H1 (cell line): ENCODE measurements around the gene ESYT1. TPM values are rescaled to one million over a fixed set of nuclear protein-coding genes. Genes with fewer than 3 reads are reported as not detected.

Experiments used
- BACH1 ChIP-seq: IDR thresholded peaks from 2 replicates; pipeline ENCODE4 v1.6.1; 2012; ENCODE audit warnings: low read length, improper control_type of control experiment
- BCL11A ChIP-seq, 2 experiments: IDR thresholded peaks; one replicate each; pipeline ENCODE4 v1.6.1; 2011; ENCODE audit warnings: low read depth in 2 of 2, low read length in 2 of 2, mild to moderate bottlenecking in 2 of 2
- CBX5 ChIP-seq: fragments of 300-800, 300-1000 bp; sonication (generic); IDR thresholded peaks from 2 replicates; pipeline ENCODE4 v1.7.1; 2016; ENCODE audit warnings: antibody characterized with exemption, low read length, low read depth
- CEBPB ChIP-seq: IDR thresholded peaks from 2 replicates; pipeline ENCODE4 v1.6.1; 2012; ENCODE audit warnings: low read depth, low read length
- CREB1 ChIP-seq: IDR thresholded peaks from 2 replicates; pipeline ENCODE4 v1.6.1; 2012; ENCODE audit warnings: inconsistent platforms
- CTBP2 ChIP-seq: IDR thresholded peaks from 2 replicates; pipeline ENCODE4 v1.7.0; 2011; ENCODE audit warnings: borderline replicate concordance, mild to moderate bottlenecking, moderate library complexity, mixed read lengths, low read length; ENCODE audit not compliant: insufficient read depth, insufficient read length
- EGR1 ChIP-seq: IDR thresholded peaks from 2 replicates; pipeline ENCODE4 v1.6.1; 2011; ENCODE audit warnings: low read depth, low read length, borderline replicate concordance
- GABPA ChIP-seq: IDR thresholded peaks from 2 replicates; pipeline ENCODE4 v1.6.1; 2011; ENCODE audit warnings: mild to moderate bottlenecking, low read length, moderate library complexity, borderline replicate concordance; ENCODE audit not compliant: insufficient read depth
- HDAC2 ChIP-seq, 2 experiments: fragments of 300-600 bp in 1 of 2; sonication (generic) in 1 of 2; IDR thresholded peaks; 2 replicates each; pipeline ENCODE4 v1.6.1; 2011 to 2012; ENCODE audit warnings: low read depth in 2 of 2, low read length in 2 of 2, mild to moderate bottlenecking in 2 of 2, moderate library complexity in 2 of 2, borderline replicate concordance in 1 of 2, inconsistent platforms in 1 of 2
- HDAC6 ChIP-seq: IDR thresholded peaks from one replicate; pipeline ENCODE4 v1.7.1; 2012; ENCODE audit warnings: low read depth, mild to moderate bottlenecking, inconsistent platforms, low read length, moderate library complexity
- JUN ChIP-seq: IDR thresholded peaks from 2 replicates; pipeline ENCODE4 v1.6.1; 2011; ENCODE audit warnings: low read depth, mild to moderate bottlenecking, improper control_type of control experiment, low read length
- KDM1A ChIP-seq: fragments of 200-600, 300-600 bp; sonication (generic); IDR thresholded peaks from 2 replicates; pipeline ENCODE4 v1.7.1; 2016; ENCODE audit warnings: mild to moderate bottlenecking, low read length, borderline replicate concordance
- KDM4A ChIP-seq: IDR thresholded peaks from one replicate; pipeline ENCODE4 v1.7.1; 2012; ENCODE audit warnings: low read depth, mild to moderate bottlenecking, moderate library complexity, low read length, inconsistent platforms; ENCODE audit not compliant: severe bottlenecking
- POLR2A ChIP-seq, 2 experiments: IDR thresholded peaks; 1 replicate in 1 of 2; 2 replicates in 1 of 2; pipeline ENCODE4 v1.6.1; 2011; ENCODE audit warnings: low read depth in 2 of 2, low read length in 2 of 2, mild to moderate bottlenecking in 2 of 2; ENCODE audit errors: control extremely low read depth in 1 of 2
- RBBP5 ChIP-seq: IDR thresholded peaks from 2 replicates; pipeline ENCODE4 v1.7.1; 2012; ENCODE audit warnings: low read depth, mild to moderate bottlenecking, inconsistent platforms, low read length, moderate library complexity, borderline replicate concordance
- SIN3A ChIP-seq, 2 experiments: IDR thresholded peaks in 1 of 2; conservative IDR thresholded peaks in 1 of 2; 2 replicates each; pipeline ENCODE4 v1.6.1; 2011 to 2012; ENCODE audit warnings: low read length in 2 of 2, improper control_type of control experiment in 1 of 2, low read depth in 1 of 2, mild to moderate bottlenecking in 1 of 2
- SIX5 ChIP-seq: IDR thresholded peaks from 2 replicates; pipeline ENCODE4 v1.6.1; 2011; ENCODE audit warnings: mild to moderate bottlenecking, low read depth, low read length
- SP1 ChIP-seq: IDR thresholded peaks from 2 replicates; pipeline ENCODE4 v1.6.1; 2011; ENCODE audit warnings: low read depth, low read length
- SP4 ChIP-seq: IDR thresholded peaks from 2 replicates; pipeline ENCODE4 v1.6.1; 2012; ENCODE audit warnings: low read length, inconsistent platforms
- TAF1 ChIP-seq: IDR thresholded peaks from 2 replicates; pipeline ENCODE4 v1.6.1; 2011; ENCODE audit warnings: mild to moderate bottlenecking, low read depth, low read length
- TAF7 ChIP-seq: optimal IDR thresholded peaks from 2 replicates; pipeline ENCODE3; 2011; ENCODE audit warnings: low read depth, mild to moderate bottlenecking, inconsistent platforms, low read length, moderate library complexity, borderline replicate concordance
- polyA plus RNA-seq, 7 experiments: library from polyadenylated mRNA; depleted of rRNA in 3 of 7; stranded (reverse) in 5 of 7; unstranded in 2 of 7; fragments of >200 nt in 5 of 7; fragments of 200-250 nt in 2 of 7; gene quantifications; 1 replicate in 5 of 7; 2 replicates in 1 of 7; 4 replicates in 1 of 7; pipeline versions ENCODE4 v1.2.1 to v1.2.3, GENCODE V29; 2011 to 2013; ENCODE audit warnings: missing spikeins in 2 of 7, mixed read lengths in 2 of 7
- total RNA-seq: library from RNA; stranded (reverse); fragmentation: NEBNext Ultra II Directional; extraction: Animal tissue kit (Norgen Biotek cat#: 25700); gene quantifications from 2 replicates; pipeline ENCODE4 v1.2.1, GENCODE V29; 2021
- TF ChIP-seq, protein P1 (sequence below): IDR thresholded peaks from 2 replicates; pipeline ENCODE4 v1.6.1; 2012; ENCODE audit warnings: low read length, inconsistent platforms

Gene ESYT1
- total and polyA plus RNA-seq, 2 of the 8 experiments (the other 6 are each of a cell fraction or from before 2014, with no cell fraction given): 86.9 to 165 TPM

DNA sequence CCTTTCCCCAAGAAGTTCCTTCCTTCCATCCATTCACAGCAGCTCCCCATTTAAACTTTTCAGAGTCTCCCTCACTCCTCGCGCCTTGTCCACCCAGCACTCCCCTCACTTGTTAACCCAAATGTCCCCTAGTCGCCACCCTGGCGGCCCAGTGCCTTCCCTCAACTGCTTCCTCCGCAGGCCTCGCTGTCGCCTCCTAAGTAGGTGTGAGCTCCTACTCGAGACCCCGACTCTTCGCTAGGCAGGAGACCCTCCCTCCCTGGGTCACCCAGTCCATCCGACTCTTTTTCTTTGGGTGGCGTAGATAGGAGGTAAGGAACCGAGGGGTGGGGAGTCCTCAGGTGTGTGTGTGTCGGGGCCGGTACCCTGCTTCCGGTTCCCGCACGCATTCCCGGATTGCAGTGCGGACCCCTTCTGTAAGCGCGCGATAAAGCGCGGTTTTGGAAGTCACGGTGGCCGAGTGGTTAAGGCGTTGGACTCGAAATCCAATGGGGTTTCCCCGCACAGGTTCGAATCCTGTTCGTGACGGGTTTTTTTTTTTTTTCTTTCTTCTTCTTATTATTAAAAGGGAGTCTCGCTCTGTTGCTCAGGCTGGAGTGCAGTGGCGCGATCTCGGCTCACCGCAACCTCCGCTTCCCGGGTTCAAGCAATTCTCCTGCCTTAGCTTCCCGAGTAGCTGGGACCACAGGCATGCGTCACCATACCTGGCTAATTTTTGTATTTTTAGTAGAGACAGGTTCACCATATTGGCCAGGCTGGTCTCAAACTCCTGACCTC, 62.0 kb downstream of the ESYT1 start (continued):
- peak; percentile 51 for TF ChIP-seq KDM4A
- TF ChIP-seq SIX5: no peak
- TF ChIP-seq SP4: peak; percentile 60
- peak; percentile 75; the same call in 1 of the 2 replicates for TF ChIP-seq GABPA
- TF ChIP-seq TAF7: peak; percentile 79
- no peak for TF ChIP-seq CTBP2
- peak in 1 of 2 experiments; percentile 71; a peak in 1 of 3 replicates for TF ChIP-seq POLR2A (IDR thresholded peaks at IDR 0.05; ENCODE audit: control extremely low read depth in 1 of 2, low read depth in 2 of 2, low read length in 2 of 2)
- TF ChIP-seq KDM1A: peak; percentile 60; the same call in 1 of the 2 replicates
- TF ChIP-seq SIN3A (conservative IDR thresholded peaks at IDR 0.05 in 1 of 2, IDR thresholded peaks at IDR 0.05 in 1 of 2; ENCODE audit: low read depth in 1 of 2, low read length in 2 of 2): peak in 1 of 2 experiments; percentile 72; a peak in 2 of 4 replicates
- TF ChIP-seq, protein P1, sequence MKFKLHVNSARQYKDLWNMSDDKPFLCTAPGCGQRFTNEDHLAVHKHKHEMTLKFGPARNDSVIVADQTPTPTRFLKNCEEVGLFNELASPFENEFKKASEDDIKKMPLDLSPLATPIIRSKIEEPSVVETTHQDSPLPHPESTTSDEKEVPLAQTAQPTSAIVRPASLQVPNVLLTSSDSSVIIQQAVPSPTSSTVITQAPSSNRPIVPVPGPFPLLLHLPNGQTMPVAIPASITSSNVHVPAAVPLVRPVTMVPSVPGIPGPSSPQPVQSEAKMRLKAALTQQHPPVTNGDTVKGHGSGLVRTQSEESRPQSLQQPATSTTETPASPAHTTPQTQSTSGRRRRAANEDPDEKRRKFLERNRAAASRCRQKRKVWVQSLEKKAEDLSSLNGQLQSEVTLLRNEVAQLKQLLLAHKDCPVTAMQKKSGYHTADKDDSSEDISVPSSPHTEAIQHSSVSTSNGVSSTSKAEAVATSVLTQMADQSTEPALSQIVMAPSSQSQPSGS: peak; percentile 81
- peak; percentile 49 for TF ChIP-seq HDAC6
- no peak; the same call in none of the 2 replicates for TF ChIP-seq TAF1
- TF ChIP-seq CREB1: peak; percentile 72
- TF ChIP-seq SP1: 0 out of 2 replicates have a peak, but pooled peaks have one; percentile 40
- peak in 1 of 2 experiments; percentile 64; a peak in 1 of 4 replicates for TF ChIP-seq HDAC2 (IDR thresholded peaks at IDR 0.05; ENCODE audit: borderline replicate concordance in 1 of 2, low read depth in 2 of 2, low read length in 2 of 2)
- no peak for TF ChIP-seq BACH1
- 0 out of 2 replicates have a peak, but pooled peaks have one; percentile 13 for TF ChIP-seq CEBPB
- no peak for TF ChIP-seq BCL11A (IDR thresholded peaks at IDR 0.05; ENCODE audit: low read depth in 2 of 2, low read length in 2 of 2)
- peak; percentile 100 for TF ChIP-seq RBBP5
- TF ChIP-seq CBX5: no peak
- TF ChIP-seq JUN: no peak
- no peak for TF ChIP-seq EGR1
